Parathyroid adenoma (tissue), 2 donors: ENCODE data around the gene DYNLT2.

Experiments used
- H2AFZ ChIP-seq: fragments of 300-600 bp; sonication (generic); one replicate; pipeline ENCODE4 v1.7.0; 2017; ENCODE audit warnings: antibody characterized with exemption, mild to moderate bottlenecking
- H3K27ac ChIP-seq: fragments of 300-600 bp; sonication (generic); one replicate; pipeline ENCODE4 v1.7.0; 2017
- H3K27me3 ChIP-seq: fragments of 300-600 bp; sonication (generic); one replicate; pipeline ENCODE4 v1.7.0; 2017; ENCODE audit warnings: low read length; ENCODE audit not compliant: control insufficient read depth, insufficient read depth
- H3K36me3 ChIP-seq: fragments of 300-600 bp; sonication (generic); one replicate; pipeline ENCODE4 v1.7.0; 2017; ENCODE audit warnings: low read length; ENCODE audit not compliant: control insufficient read depth, insufficient read depth
- H3K4me1 ChIP-seq: fragments of 300-600 bp; sonication (generic); one replicate; pipeline ENCODE4 v1.7.0; 2017; ENCODE audit warnings: control low read depth
- H3K4me2 ChIP-seq: fragments of 300-600 bp; sonication (generic); one replicate; pipeline ENCODE4 v1.7.0; 2017; ENCODE audit warnings: low read length
- H3K4me3 ChIP-seq: fragments of 300-600 bp; sonication (generic); one replicate; pipeline ENCODE4 v1.7.0; 2017; ENCODE audit warnings: low read depth, low read length
- H3K79me2 ChIP-seq: fragments of 300-600 bp; sonication (generic); one replicate; pipeline ENCODE4 v1.7.0; 2017; ENCODE audit warnings: control low read depth
- H3K9ac ChIP-seq: fragments of 300-600 bp; sonication (generic); one replicate; pipeline ENCODE4 v1.7.0; 2017; ENCODE audit warnings: mild to moderate bottlenecking
- H3K9me3 ChIP-seq: fragments of 300-600 bp; sonication (generic); one replicate; pipeline ENCODE4 v1.7.0; 2017; ENCODE audit warnings: low read length; ENCODE audit not compliant: control insufficient read depth
- TF ChIP-seq, protein P1 (sequence below): fragments of 300-600 bp; sonication (generic); IDR thresholded peaks from one replicate; pipeline ENCODE4 v1.7.0; 2017; ENCODE audit warnings: antibody characterized with exemption, mild to moderate bottlenecking
- donor health status: primary hyperparathyroidism.

The DYNLT2 gene

DNA sequence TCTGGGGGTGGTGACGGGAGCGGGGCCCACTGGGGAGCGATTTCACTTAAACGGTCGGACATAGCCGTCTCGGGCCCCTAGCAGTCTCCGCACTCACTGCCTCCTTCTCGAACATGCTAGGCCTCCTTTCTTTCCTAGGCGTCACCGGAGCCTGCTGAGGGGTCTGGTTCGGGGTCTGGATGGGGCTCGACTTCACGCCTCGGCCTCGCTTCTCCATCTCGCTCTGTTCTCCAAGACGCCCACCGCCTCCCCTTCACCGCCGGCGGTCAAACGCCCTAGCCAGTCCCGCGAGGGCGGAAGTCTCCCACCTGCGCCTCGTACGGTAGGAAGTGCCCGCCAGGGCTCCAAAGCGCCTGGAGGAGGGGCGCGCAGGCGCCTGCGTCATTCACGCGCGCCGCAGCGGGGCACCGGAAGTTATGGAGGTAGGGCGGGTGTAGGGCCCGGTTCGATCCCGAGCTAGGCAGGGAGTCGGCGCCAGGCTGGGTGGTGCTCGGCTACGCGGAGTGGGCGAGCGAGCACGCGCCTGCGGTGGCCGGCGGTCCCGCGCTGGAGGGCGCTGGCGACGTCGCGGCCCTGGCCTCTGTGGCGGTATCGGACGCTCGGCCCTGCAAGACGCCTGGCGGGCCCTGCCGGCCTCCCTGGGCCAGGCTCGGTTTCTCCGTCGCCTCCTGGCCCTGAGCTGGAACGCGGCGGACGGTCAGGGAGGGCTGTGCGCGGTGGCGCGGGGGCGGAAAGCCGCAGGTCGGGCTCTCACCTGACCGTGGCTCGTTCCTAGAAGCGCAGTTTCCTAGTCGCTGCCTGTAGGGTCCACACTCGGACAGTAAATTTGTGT is at the start of gene DYNLT2, which contains the start of gene ERMARD:
Gene DYNLT2, minus strand, starts transcription at position 331 of the 832 bp plus-strand sequence. Its CDS starts 114 bp downstream, at position 217.
Gene ERMARD, plus strand, starts transcription at position 381 of the 832 bp plus-strand sequence. Its CDS starts 36 bp downstream, at position 417.
- H2AFZ ChIP-seq, result peak within 1 kb of the TSS; percentile 92
- peak within 1 kb of the TSS; percentile 58 for H3K4me3 ChIP-seq
- H3K4me1 ChIP-seq, result peaks cover 8% of the 10 kb centered on the region
- no peaks in the 10 kb centered on the region for H3K36me3 ChIP-seq
- no peaks in the 10 kb centered on the region for H3K27me3 ChIP-seq
- peak within 1 kb of the TSS; percentile 92 for H3K27ac ChIP-seq
- TF ChIP-seq, protein P1, sequence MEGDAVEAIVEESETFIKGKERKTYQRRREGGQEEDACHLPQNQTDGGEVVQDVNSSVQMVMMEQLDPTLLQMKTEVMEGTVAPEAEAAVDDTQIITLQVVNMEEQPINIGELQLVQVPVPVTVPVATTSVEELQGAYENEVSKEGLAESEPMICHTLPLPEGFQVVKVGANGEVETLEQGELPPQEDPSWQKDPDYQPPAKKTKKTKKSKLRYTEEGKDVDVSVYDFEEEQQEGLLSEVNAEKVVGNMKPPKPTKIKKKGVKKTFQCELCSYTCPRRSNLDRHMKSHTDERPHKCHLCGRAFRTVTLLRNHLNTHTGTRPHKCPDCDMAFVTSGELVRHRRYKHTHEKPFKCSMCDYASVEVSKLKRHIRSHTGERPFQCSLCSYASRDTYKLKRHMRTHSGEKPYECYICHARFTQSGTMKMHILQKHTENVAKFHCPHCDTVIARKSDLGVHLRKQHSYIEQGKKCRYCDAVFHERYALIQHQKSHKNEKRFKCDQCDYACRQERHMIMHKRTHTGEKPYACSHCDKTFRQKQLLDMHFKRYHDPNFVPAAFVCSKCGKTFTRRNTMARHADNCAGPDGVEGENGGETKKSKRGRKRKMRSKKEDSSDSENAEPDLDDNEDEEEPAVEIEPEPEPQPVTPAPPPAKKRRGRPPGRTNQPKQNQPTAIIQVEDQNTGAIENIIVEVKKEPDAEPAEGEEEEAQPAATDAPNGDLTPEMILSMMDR, result peak; percentile 16
- H3K79me2 ChIP-seq, result no peaks in the 10 kb centered on the region
- peak within 1 kb of the TSS; percentile 73 for H3K9ac ChIP-seq
- H3K4me2 ChIP-seq, result peak within 1 kb of the TSS; percentile 52
- no peaks in the 10 kb centered on the region for H3K9me3 ChIP-seq

DNA sequence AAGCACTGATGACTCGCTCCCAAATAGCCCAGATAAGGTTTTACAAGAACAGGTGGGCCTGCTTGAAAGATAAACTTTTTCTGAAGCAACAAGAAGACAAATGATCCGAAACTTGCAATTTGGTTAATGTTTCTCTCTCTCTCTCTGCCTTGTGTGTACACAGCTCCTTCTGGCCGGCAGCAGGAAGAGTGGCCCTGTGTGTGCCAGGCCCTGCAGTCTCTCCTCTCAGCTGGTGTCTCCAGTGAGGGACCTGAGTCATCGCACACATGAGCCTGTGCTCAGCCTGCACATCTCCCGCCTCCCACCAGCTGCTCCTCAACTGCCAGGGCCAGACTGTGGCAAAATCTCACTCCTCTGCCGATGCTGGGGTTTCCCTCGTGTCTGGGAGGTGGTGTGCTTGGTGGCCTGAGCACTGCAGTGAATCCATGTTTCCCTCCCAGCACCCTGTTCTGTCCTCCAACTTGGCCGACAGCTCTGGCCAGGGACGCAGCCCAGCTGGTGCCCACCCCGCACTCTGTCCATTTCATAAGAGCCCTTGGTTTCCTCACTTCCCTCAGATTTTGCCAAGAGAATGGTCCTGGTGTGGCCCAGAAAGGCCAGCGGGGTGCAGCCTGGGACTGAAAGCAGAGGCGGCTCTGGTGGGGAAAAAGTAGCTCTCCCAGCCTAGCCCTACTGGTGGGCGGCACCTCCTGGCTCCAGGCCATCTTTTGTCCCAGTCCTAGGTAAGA is 49.5 kb upstream of the DYNLT2 start:
- no peak overlapping the region for H3K4me3 ChIP-seq
- H3K9me3 ChIP-seq, result no peaks in the 10 kb centered on the region
- H3K9ac ChIP-seq, result no peak overlapping the region
- no peaks in the 10 kb centered on the region for H3K27me3 ChIP-seq
- TF ChIP-seq, protein P1, result no peak
- no peaks in the 10 kb centered on the region for H3K36me3 ChIP-seq
- no peaks in the 10 kb centered on the region for H3K4me1 ChIP-seq
- no peaks in the 10 kb centered on the region for H3K79me2 ChIP-seq
- no peak overlapping the region for H2AFZ ChIP-seq
- H3K4me2 ChIP-seq, result no peak overlapping the region
- H3K27ac ChIP-seq, result no peak overlapping the region

GRCh38 chr6:169800116-169800667 is 48.8 kb upstream of the DYNLT2 start:
- Histone ChIP-seq H3K4me1 (no peaks in the 10 kb centered on the region), H3K9ac (no peak overlapping the region), H3K27me3 (no peaks in the 10 kb centered on the region), H3K27ac (no peak overlapping the region), H2AFZ (no peak overlapping the region), H3K4me3 (no peak overlapping the region), H3K79me2 (no peaks in the 10 kb centered on the region), H3K4me2 (no peak overlapping the region), H3K9me3 (no peaks in the 10 kb centered on the region), H3K36me3 (no peaks in the 10 kb centered on the region)
- TF ChIP-seq, protein P1, result no peak

DNA sequence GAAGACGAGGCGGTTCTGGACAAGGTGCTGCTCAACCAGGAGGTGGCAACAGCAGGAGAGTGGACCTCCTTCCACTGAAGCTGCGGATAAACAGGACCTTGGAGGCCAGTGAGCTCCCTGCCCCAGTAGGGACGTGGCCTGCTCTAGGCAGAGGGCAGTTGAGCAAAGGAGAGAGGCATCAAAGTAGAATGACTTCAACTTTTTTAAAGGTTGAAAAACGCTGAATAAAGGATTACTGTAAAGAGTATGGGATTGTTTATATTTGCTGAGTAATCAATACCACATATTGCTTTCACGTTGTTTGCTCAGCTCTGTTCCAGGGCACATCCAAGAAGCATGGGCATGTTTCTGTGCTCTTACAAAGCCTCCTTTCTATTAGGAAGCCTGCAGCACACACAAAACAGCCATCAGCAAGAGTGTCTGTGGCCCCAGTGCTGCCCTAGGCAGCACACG is 48.1 kb upstream of the DYNLT2 start:
- Histone ChIP-seq H3K4me3 (no peak overlapping the region), H3K27me3 (no peaks in the 10 kb centered on the region)

More for the DNA sequence above, 48.1 kb upstream of the DYNLT2 start:
- H3K79me2 ChIP-seq, result no peaks in the 10 kb centered on the region
- H3K4me1 ChIP-seq, result no peaks in the 10 kb centered on the region
- no peak overlapping the region for H2AFZ ChIP-seq
- no peak overlapping the region for H3K9ac ChIP-seq
- no peaks in the 10 kb centered on the region for H3K36me3 ChIP-seq
- TF ChIP-seq, protein P1, result no peak
- no peaks in the 10 kb centered on the region for H3K9me3 ChIP-seq
- H3K27ac ChIP-seq, result no peak overlapping the region
- no peak overlapping the region for H3K4me2 ChIP-seq
